Measurements from ENCODE around the gene TRIM41.

Gene TRIM41

DNA sequence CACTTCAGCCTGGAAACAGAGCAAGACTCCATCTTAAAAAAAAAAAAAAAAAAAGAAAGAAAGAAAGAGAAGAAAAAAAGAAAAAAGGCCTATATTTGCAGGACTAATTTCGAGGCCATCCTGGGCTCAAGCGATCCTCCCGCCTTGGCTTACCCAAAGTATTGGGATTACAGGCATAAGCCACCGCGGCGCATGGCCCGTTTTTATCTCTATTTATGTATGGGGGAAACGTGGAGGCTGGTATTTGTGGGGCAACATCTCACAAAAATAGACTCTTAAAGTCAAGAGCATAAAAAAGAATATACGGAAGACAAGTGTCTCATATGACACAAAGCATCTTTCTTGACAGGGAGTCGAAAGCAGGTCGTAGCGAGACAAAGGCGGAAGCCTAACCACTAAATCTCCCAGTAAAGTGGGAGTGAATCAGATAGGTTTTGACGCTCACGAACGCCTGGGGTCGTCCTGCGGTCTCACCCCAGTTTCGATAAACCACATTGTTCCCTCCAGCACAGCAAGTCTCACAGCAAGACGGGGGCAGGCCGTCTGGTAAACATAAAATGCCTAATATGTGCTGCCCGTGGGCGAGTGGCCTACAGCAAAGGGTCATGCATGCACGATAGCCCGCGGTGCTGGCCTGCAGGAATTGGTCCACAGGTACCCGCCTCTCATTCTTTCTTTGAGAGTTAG lies 1.8 kb upstream of the TRIM41 start:
- H4K20me1 ChIP-seq (ENCODE audit: insufficient read depth, low read length): no peaks in the 10 kb centered on the region
- H3F3A ChIP-seq (ENCODE audit: insufficient read depth, low read length): 0 out of 2 replicates have a peak, but pooled peaks cover 12% of the 10 kb centered on the region
- H3K27ac ChIP-seq (ENCODE audit: low read depth, low read length, poor library complexity, severe bottlenecking): peak overlapping the region; percentile 96
- peak overlapping the region; percentile 90 for H2AFZ ChIP-seq (ENCODE audit: low read length)
- no peaks in the 10 kb centered on the region for H3K9me2 ChIP-seq (ENCODE audit: low read depth, low read length)
- peak overlapping the region; percentile 67 for H3K4me3 ChIP-seq (ENCODE audit: low read depth, low read length, poor library complexity, severe bottlenecking)
- peaks cover 8% of the 10 kb centered on the region; the same call in 1 of the 2 replicates for H3K36me3 ChIP-seq (ENCODE audit: insufficient read depth, low read length)
- H3K4me1 ChIP-seq (ENCODE audit: insufficient read depth, low read length, severe bottlenecking): peaks cover 53% of the 10 kb centered on the region
- H3K9ac ChIP-seq (ENCODE audit: low read length): peak overlapping the region; percentile 82
- H3K4me2 ChIP-seq (ENCODE audit: low read length): peak overlapping the region; percentile 92
- TF ChIP-seq, protein P1, sequence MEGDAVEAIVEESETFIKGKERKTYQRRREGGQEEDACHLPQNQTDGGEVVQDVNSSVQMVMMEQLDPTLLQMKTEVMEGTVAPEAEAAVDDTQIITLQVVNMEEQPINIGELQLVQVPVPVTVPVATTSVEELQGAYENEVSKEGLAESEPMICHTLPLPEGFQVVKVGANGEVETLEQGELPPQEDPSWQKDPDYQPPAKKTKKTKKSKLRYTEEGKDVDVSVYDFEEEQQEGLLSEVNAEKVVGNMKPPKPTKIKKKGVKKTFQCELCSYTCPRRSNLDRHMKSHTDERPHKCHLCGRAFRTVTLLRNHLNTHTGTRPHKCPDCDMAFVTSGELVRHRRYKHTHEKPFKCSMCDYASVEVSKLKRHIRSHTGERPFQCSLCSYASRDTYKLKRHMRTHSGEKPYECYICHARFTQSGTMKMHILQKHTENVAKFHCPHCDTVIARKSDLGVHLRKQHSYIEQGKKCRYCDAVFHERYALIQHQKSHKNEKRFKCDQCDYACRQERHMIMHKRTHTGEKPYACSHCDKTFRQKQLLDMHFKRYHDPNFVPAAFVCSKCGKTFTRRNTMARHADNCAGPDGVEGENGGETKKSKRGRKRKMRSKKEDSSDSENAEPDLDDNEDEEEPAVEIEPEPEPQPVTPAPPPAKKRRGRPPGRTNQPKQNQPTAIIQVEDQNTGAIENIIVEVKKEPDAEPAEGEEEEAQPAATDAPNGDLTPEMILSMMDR (IDR thresholded peaks at IDR 0.05; ENCODE audit: low read length): no peak; the same call in 1 of the 2 replicates
- no peak for TF ChIP-seq EZH2 (IDR thresholded peaks at IDR 0.05; ENCODE audit: borderline replicate concordance, low read length)
- no peaks in the 10 kb centered on the region for H3K79me2 ChIP-seq (ENCODE audit: insufficient read depth, low read length)
- H3K27me3 ChIP-seq (ENCODE audit: insufficient read depth, low read length): no peaks in the 10 kb centered on the region
- H3K9me3 ChIP-seq (ENCODE audit: low read length): no peaks in the 10 kb centered on the region

DNA sequence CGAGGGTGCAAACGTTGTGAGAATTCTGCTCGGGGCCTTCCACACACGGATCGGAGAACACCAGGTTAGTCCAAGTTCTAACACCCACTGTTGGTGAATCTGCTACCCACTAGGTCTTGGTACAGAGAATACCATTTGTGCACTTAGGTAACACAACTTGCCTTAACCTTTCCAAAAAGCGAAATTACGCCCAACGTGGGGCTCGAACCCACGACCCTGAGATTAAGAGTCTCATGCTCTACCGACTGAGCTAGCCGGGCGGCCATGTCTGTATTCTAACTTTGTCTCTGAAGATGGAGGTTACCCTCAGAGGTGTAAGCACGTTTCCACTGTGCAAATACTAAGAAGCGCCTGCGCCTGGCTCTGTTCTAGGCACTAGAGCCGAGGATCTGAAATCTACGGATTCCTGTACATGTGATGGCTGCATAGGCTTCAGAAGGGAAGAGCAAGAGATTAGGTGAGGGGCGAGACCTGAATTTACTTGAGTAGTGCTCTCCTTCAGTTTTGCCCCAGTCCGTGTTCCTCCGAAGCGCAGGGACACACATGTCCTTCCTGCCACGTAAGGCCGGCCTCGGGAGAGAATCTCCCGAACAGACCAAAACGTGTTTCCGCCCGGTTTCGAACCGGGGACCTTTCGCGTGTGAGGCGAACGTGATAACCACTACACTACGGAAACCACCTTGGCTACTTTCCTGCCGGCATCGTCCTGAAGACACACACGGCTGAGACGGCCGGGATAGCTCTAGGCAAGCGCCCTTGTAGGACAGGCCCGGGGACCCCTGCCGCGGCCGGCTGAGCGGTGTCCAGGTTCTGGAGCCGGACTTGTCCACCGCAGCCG lies 1.1 kb upstream of the TRIM41 start:
- Histone ChIP-seq H4K20me1 (ENCODE audit: insufficient read depth, low read length) (no peaks in the 10 kb centered on the region), H3F3A (ENCODE audit: insufficient read depth, low read length) (0 out of 2 replicates have a peak, but pooled peaks cover 12% of the 10 kb centered on the region), H3K79me2 (ENCODE audit: insufficient read depth, low read length) (no peaks in the 10 kb centered on the region), H3K27ac (ENCODE audit: low read depth, low read length, poor library complexity, severe bottlenecking) (peak overlapping the region; percentile 96), H3K4me3 (ENCODE audit: low read depth, low read length, poor library complexity, severe bottlenecking) (peak overlapping the region; percentile 67), H3K4me1 (ENCODE audit: insufficient read depth, low read length, severe bottlenecking) (peaks cover 48% of the 10 kb centered on the region), H3K9me2 (ENCODE audit: low read depth, low read length) (no peaks in the 10 kb centered on the region), H3K36me3 (ENCODE audit: insufficient read depth, low read length) (peaks cover 8% of the 10 kb centered on the region; the same call in 1 of the 2 replicates), H3K4me2 (ENCODE audit: low read length) (peak overlapping the region; percentile 92), H2AFZ (ENCODE audit: low read length) (no peak overlapping the region), H3K27me3 (ENCODE audit: insufficient read depth, low read length) (no peaks in the 10 kb centered on the region), H3K9me3 (ENCODE audit: low read length) (no peaks in the 10 kb centered on the region), H3K9ac (ENCODE audit: low read length) (peak overlapping the region; percentile 82)
- TF ChIP-seq, protein P1 (IDR thresholded peaks at IDR 0.05; ENCODE audit: low read length): 0 out of 2 replicates have a peak, but pooled peaks have one; percentile 3
- TF ChIP-seq EZH2 (IDR thresholded peaks at IDR 0.05; ENCODE audit: borderline replicate concordance, low read length): no peak

DNA sequence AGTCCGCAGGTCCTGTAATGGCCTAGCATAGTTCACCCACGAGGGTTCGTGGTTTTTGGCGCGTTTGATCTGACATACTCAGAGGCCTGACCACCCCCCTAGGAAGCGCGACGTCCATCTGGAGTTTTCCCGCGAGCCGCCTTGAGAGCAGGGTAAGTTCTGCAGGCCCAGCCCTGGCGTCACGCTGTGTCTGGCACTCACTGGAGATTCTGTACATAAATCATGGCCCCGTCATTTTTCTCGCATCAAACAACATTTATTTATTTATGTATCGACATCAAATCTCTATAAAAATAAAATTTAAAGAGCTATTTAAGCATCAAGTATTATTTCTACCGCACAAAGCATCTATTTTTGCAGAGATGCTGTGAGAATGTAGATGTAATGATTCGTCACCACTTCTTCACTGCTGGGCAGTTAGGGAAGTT lies 437 bp upstream of the TRIM41 start:
- H3K9me2 ChIP-seq (ENCODE audit: low read depth, low read length): no peaks in the 10 kb centered on the region
- H3K9ac ChIP-seq (ENCODE audit: low read length): peak overlapping the region; percentile 82
- TF ChIP-seq, protein P1 (IDR thresholded peaks at IDR 0.05; ENCODE audit: low read length): no peak
- TF ChIP-seq EZH2 (IDR thresholded peaks at IDR 0.05; ENCODE audit: borderline replicate concordance, low read length): no peak
- no peaks in the 10 kb centered on the region for H4K20me1 ChIP-seq (ENCODE audit: insufficient read depth, low read length)
- 0 out of 2 replicates have a peak, but pooled peaks cover 9% of the 10 kb centered on the region for H3F3A ChIP-seq (ENCODE audit: insufficient read depth, low read length)
- no peaks in the 10 kb centered on the region for H3K79me2 ChIP-seq (ENCODE audit: insufficient read depth, low read length)
- peaks cover 12% of the 10 kb centered on the region for H3K36me3 ChIP-seq (ENCODE audit: insufficient read depth, low read length)
- H3K4me1 ChIP-seq (ENCODE audit: insufficient read depth, low read length, severe bottlenecking): peaks cover 43% of the 10 kb centered on the region
- H3K4me2 ChIP-seq (ENCODE audit: low read length): peak overlapping the region; percentile 92
- H2AFZ ChIP-seq (ENCODE audit: low read length): no peak overlapping the region
- peak overlapping the region; percentile 67 for H3K4me3 ChIP-seq (ENCODE audit: low read depth, low read length, poor library complexity, severe bottlenecking)
- H3K27me3 ChIP-seq (ENCODE audit: insufficient read depth, low read length): no peaks in the 10 kb centered on the region
- H3K27ac ChIP-seq (ENCODE audit: low read depth, low read length, poor library complexity, severe bottlenecking): peak overlapping the region; percentile 96
- no peaks in the 10 kb centered on the region for H3K9me3 ChIP-seq (ENCODE audit: low read length)

All from OCI-LY1 (cell line).